Spleen (tissue), 7 donors: ENCODE data around the gene SCGB1D2.

Experiments used
- POLR2A ChIP-seq, 3 donors: fragments of 450-650 bp; IDR thresholded peaks; one replicate each; pipeline ENCODE4 v1.5.1; 2017; ENCODE audit warnings: antibody characterized with exemption in 3 of 3, mild to moderate bottlenecking in 1 of 3
- POLR2AphosphoS5 ChIP-seq, 3 donors: sonication (generic); formaldehyde crosslinking; IDR thresholded peaks; one replicate each; pipeline ENCODE4 v1.5.1; 2017; ENCODE audit warnings: antibody characterized with exemption in 3 of 3
- TF ChIP-seq, protein P1 (sequence below), 11 experiments: fragments of 200-600 bp in 7 of 11; fragments of 450-650 bp in 4 of 11; sonication (generic) in 4 of 11; IDR thresholded peaks in 8 of 11; conservative IDR thresholded peaks in 3 of 11; 1 replicate in 7 of 11; 2 replicates in 4 of 11; pipeline versions ENCODE4 v1.4.0 to v1.8.0; 2016 to 2021; ENCODE audit warnings: antibody characterized with exemption in 11 of 11, inconsistent platforms in 4 of 11, mild to moderate bottlenecking in 1 of 11
- donor health status: DM: no; HTN: no; CAD: no; lungs with moderate emphysema.
- donor health status: DM: no; HTN: no; CAD: no.
- donor health status: DM: no; HTN: no; CAD: no.

DNA sequence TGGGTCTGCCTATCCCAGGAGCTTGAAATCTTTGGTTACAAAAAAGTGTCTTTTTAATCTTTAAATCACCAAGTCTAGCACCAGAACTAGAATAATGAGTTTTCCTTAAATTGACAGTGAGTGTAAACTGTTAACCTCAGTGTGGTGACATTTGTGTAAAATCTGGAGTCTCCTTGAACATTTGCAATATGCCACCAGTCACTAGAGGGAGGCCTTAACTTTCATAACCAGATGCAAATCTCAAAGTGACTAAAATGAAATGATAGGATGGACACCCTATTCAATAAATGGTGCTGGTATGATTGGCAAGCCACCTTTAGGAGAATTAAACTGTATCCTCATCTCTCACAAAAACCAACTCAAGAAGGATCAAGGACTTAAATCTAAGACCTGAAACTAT, 8.3 kb upstream of the SCGB1D2 start:
- TF ChIP-seq POLR2AphosphoS5 (IDR thresholded peaks at IDR 0.05) (no peak), POLR2A (IDR thresholded peaks at IDR 0.05) (no peak)
- TF ChIP-seq, protein P1, sequence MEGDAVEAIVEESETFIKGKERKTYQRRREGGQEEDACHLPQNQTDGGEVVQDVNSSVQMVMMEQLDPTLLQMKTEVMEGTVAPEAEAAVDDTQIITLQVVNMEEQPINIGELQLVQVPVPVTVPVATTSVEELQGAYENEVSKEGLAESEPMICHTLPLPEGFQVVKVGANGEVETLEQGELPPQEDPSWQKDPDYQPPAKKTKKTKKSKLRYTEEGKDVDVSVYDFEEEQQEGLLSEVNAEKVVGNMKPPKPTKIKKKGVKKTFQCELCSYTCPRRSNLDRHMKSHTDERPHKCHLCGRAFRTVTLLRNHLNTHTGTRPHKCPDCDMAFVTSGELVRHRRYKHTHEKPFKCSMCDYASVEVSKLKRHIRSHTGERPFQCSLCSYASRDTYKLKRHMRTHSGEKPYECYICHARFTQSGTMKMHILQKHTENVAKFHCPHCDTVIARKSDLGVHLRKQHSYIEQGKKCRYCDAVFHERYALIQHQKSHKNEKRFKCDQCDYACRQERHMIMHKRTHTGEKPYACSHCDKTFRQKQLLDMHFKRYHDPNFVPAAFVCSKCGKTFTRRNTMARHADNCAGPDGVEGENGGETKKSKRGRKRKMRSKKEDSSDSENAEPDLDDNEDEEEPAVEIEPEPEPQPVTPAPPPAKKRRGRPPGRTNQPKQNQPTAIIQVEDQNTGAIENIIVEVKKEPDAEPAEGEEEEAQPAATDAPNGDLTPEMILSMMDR (IDR thresholded peaks at IDR 0.05 in 8 of 11, conservative IDR thresholded peaks at IDR 0.05 in 3 of 11): no peak
